HEK293 (cell line): ENCODE data around the gene AASDH.
A peak's percentile ranks its signal among the peaks of the same experiment; 100 is the strongest.

Experiments
- CTCF ChIA-PET: fragments of 350-600 bp; formaldehyde crosslinking; extraction: SDS; loops from one replicate; lab custom pipeline; 2021; ENCODE audit warnings: antibody characterized with exemption; lab: Yijun Ruan, JAX
- POLR2A ChIA-PET: fragments of 300-600 bp; formaldehyde crosslinking; extraction: SDS; loops from one replicate; lab custom pipeline; 2020; ENCODE audit warnings: antibody characterized with exemption, inconsistent platforms; lab: Yijun Ruan, JAX
- H3K27ac ChIP-seq: fragments of 200-500 bp; sonication (Bioruptor generic); 2 replicates; pipeline ENCODE4 v1.5.1; 2014; ENCODE audit warnings: low read depth, low read length, control low read depth, inconsistent platforms; ENCODE audit errors: extremely low read depth
- H3K36me3 ChIP-seq, 2 experiments: fragments of 200-500 bp in 1 of 2; sonication (Bioruptor generic) in 1 of 2; 1 replicate in 1 of 2; 2 replicates in 1 of 2; pipeline ENCODE4 v1.5.1; 2014 to 2017; ENCODE audit warnings: inconsistent platforms in 2 of 2, low read length in 2 of 2; ENCODE audit not compliant: control insufficient read depth in 2 of 2, insufficient read depth in 1 of 2
- H3K4me1 ChIP-seq: fragments of 200-500 bp; sonication (Bioruptor generic); 2 replicates; pipeline ENCODE4 v1.5.1; 2014; ENCODE audit warnings: mild to moderate bottlenecking, low read length, inconsistent platforms; ENCODE audit not compliant: control insufficient read depth, insufficient read depth
- H3K4me3 ChIP-seq: 2 replicates; pipeline ENCODE4 v1.5.1; 2011; ENCODE audit warnings: low read depth, mild to moderate bottlenecking, control low read depth, low read length, moderate library complexity
- H3K9me3 ChIP-seq: fragments of 200-500 bp; sonication (Bioruptor generic); 2 replicates; pipeline ENCODE4 v1.5.1; 2014; ENCODE audit warnings: low read depth, low read length, inconsistent platforms; ENCODE audit not compliant: control insufficient read depth, insufficient read depth
- EGR2 ChIP-seq: fragments of 450-650 bp; formaldehyde crosslinking; IDR thresholded peaks from 2 replicates; pipeline ENCODE4 v1.5.1; 2016; ENCODE audit warnings: low read depth, missing biosample characterization, missing genetic modification characterization
- HOXC10 ChIP-seq: sonication (generic); formaldehyde crosslinking; IDR thresholded peaks from 2 replicates; pipeline ENCODE4 v1.8.1; 2023; ENCODE audit warnings: mild to moderate bottlenecking, missing genetic modification reagents
- KLF7 ChIP-seq: fragments of 450-650 bp; formaldehyde crosslinking; IDR thresholded peaks from 2 replicates; pipeline ENCODE4 v1.5.1; 2016; ENCODE audit warnings: missing biosample characterization, missing genetic modification characterization, borderline replicate concordance
- ZBTB1 ChIP-seq: fragments of 450-650 bp; formaldehyde crosslinking; IDR thresholded peaks from 2 replicates; pipeline ENCODE4 v1.5.1; 2016; ENCODE audit warnings: missing biosample characterization, missing genetic modification characterization
- ZBTB6 ChIP-seq: fragments of 450-650 bp; formaldehyde crosslinking; IDR thresholded peaks from 2 replicates; pipeline ENCODE4 v1.5.1; 2017; ENCODE audit warnings: missing biosample characterization, missing genetic modification characterization
- ZEB2 ChIP-seq: fragments of 450-650 bp; formaldehyde crosslinking; IDR thresholded peaks from 2 replicates; pipeline ENCODE4 v1.5.1; 2016; ENCODE audit warnings: missing biosample characterization, missing genetic modification characterization
- ZNF132 ChIP-seq: fragments of 450-650 bp; formaldehyde crosslinking; IDR thresholded peaks from 2 replicates; pipeline ENCODE4 v1.5.1; 2017; ENCODE audit warnings: missing biosample characterization, missing genetic modification characterization, borderline replicate concordance
- ZNF148 ChIP-seq: fragments of 450-650 bp; formaldehyde crosslinking; IDR thresholded peaks from 2 replicates; pipeline ENCODE4 v1.5.0; 2017; ENCODE audit warnings: missing biosample characterization, missing genetic modification characterization, borderline replicate concordance
- ZNF280C ChIP-seq: fragments of 450-650 bp; formaldehyde crosslinking; IDR thresholded peaks from 2 replicates; pipeline ENCODE4 v1.5.1; 2016; ENCODE audit warnings: missing biosample characterization, missing genetic modification characterization
- ZNF302 ChIP-seq: fragments of 450-650 bp; formaldehyde crosslinking; IDR thresholded peaks from 2 replicates; pipeline ENCODE4 v1.5.1; 2016; ENCODE audit warnings: missing biosample characterization, missing genetic modification characterization, low read depth
- ZNF48 ChIP-seq: fragments of 450-650 bp; formaldehyde crosslinking; IDR thresholded peaks from 2 replicates; pipeline ENCODE4 v1.5.1; 2016; ENCODE audit warnings: missing biosample characterization, missing genetic modification characterization
- ZNF501 ChIP-seq: fragments of 450-650 bp; formaldehyde crosslinking; IDR thresholded peaks from 2 replicates; pipeline ENCODE4 v1.5.1; 2016; ENCODE audit warnings: missing biosample characterization, missing genetic modification characterization
- ZNF580 ChIP-seq: fragments of 450-650 bp; formaldehyde crosslinking; IDR thresholded peaks from 2 replicates; pipeline ENCODE4 v1.5.1; 2016; ENCODE audit warnings: missing biosample characterization, missing genetic modification characterization
- ZNF677 ChIP-seq: fragments of 450-650 bp; IDR thresholded peaks from 2 replicates; pipeline ENCODE4 v1.5.0; 2018; ENCODE audit warnings: missing biosample characterization, mild to moderate bottlenecking, missing genetic modification characterization, moderate library complexity
- ZSCAN30 ChIP-seq: fragments of 450-650 bp; IDR thresholded peaks from 2 replicates; pipeline ENCODE4 v1.5.1; 2018; ENCODE audit warnings: missing biosample characterization, mild to moderate bottlenecking, missing genetic modification characterization, moderate library complexity
- TF ChIP-seq, protein P1 (sequence below): fragments of 450-650 bp; formaldehyde crosslinking; IDR thresholded peaks from 2 replicates; pipeline ENCODE4 v1.5.1; 2016; ENCODE audit warnings: missing biosample characterization, missing genetic modification characterization, low read depth
- TF ChIP-seq, protein P2 (sequence below): fragments of 450-650 bp; formaldehyde crosslinking; IDR thresholded peaks from 2 replicates; pipeline ENCODE4 v1.5.1; 2016; ENCODE audit warnings: missing biosample characterization, missing genetic modification characterization
- TF ChIP-seq, protein P3 (sequence below): sonication (generic); formaldehyde crosslinking; IDR thresholded peaks from 2 replicates; pipeline ENCODE4 v1.8.1; 2022; ENCODE audit warnings: mild to moderate bottlenecking, moderate library complexity, missing genetic modification reagents

AASDH gene

GRCh38 chr4:56315041-56315440 is 72.2 kb downstream of the AASDH start (continued):
- TF ChIP-seq, protein P1, sequence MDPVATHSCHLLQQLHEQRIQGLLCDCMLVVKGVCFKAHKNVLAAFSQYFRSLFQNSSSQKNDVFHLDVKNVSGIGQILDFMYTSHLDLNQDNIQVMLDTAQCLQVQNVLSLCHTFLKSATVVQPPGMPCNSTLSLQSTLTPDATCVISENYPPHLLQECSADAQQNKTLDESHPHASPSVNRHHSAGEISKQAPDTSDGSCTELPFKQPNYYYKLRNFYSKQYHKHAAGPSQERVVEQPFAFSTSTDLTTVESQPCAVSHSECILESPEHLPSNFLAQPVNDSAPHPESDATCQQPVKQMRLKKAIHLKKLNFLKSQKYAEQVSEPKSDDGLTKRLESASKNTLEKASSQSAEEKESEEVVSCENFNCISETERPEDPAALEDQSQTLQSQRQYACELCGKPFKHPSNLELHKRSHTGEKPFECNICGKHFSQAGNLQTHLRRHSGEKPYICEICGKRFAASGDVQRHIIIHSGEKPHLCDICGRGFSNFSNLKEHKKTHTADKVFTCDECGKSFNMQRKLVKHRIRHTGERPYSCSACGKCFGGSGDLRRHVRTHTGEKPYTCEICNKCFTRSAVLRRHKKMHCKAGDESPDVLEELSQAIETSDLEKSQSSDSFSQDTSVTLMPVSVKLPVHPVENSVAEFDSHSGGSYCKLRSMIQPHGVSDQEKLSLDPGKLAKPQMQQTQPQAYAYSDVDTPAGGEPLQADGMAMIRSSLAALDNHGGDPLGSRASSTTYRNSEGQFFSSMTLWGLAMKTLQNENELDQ (tag by site-specific recombination) = no peak
- no peak for TF ChIP-seq ZNF580 (tag by site-specific recombination)
- no peak for TF ChIP-seq ZNF302 (tag by site-specific recombination)
- TF ChIP-seq HOXC10 (CRISPR knock-in tag) = no peak
- no peak for TF ChIP-seq ZNF148
- TF ChIP-seq ZSCAN30 (tag by site-specific recombination) = no peak
- TF ChIP-seq ZNF677 (tag by site-specific recombination) = no peak
- no peak for TF ChIP-seq ZBTB6 (tag by site-specific recombination)
- TF ChIP-seq, protein P2, sequence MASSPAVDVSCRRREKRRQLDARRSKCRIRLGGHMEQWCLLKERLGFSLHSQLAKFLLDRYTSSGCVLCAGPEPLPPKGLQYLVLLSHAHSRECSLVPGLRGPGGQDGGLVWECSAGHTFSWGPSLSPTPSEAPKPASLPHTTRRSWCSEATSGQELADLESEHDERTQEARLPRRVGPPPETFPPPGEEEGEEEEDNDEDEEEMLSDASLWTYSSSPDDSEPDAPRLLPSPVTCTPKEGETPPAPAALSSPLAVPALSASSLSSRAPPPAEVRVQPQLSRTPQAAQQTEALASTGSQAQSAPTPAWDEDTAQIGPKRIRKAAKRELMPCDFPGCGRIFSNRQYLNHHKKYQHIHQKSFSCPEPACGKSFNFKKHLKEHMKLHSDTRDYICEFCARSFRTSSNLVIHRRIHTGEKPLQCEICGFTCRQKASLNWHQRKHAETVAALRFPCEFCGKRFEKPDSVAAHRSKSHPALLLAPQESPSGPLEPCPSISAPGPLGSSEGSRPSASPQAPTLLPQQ (tag by site-specific recombination) = no peak

DNA sequence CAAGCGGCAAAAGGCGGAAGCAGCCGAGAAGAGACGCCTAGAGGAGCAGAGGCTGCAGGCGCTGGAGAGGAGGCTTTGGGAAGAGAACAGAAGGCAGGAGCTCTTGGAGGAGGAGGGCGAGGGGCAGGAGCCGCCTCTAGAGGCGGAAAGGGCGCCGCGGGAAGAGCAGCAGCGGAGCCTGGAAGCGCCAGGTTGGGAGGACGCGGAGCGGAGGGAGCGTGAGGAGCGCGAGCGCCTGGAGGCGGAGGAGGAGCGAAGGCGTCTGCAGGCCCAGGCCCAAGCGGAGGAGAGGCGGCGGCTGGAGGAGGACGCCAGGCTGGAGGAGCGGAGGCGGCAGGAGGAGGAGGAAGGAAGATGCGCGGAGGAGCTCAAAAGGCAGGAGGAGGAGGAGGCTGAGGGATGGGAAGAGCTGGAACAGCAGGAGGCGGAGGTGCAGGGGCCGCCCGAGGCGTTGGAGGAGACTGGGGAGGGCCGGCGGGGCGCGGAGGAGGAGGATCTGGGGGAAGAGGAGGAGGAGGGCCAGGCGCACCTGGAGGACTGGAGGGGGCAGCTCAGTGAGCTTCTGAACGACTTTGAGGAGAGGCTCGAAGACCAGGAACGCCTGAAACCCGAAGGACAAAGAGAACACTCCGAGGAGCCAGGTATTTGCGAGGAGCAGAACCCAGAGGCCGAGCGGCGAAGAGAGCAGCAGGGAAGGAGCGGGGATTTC is 72.9 kb downstream of the AASDH start:
- TF ChIP-seq EGR2 (tag by site-specific recombination) = peak; percentile 27; the same call in 1 of the 2 replicates
- no peak for TF ChIP-seq ZNF48 (tag by site-specific recombination)
- no peak for TF ChIP-seq KLF7
- no peak for TF ChIP-seq ZNF501 (tag by site-specific recombination)
- CTCF ChIA-PET = no interaction called here

GRCh38 chr4:56313132-56313531 is 74.2 kb downstream of the AASDH start:
- CTCF ChIA-PET = no interaction called here
- Histone ChIP-seq H3K4me3 (no peak overlapping the region), H3K27ac (no peak overlapping the region), H3K4me1 (no peaks in the 10 kb centered on the region), H3K9me3 (no peaks in the 10 kb centered on the region), H3K36me3 (peaks cover 0 to 15% of the 10 kb centered on the region in 2 experiments; a peak in 1 of 3 replicates)
- POLR2A ChIA-PET = no interaction called here
- TF ChIP-seq ZEB2 (tag by site-specific recombination) (no peak), ZNF132 (tag by site-specific recombination) (no peak), ZNF280C (no peak), ZBTB1 (tag by site-specific recombination) (no peak)
- TF ChIP-seq, protein P3, sequence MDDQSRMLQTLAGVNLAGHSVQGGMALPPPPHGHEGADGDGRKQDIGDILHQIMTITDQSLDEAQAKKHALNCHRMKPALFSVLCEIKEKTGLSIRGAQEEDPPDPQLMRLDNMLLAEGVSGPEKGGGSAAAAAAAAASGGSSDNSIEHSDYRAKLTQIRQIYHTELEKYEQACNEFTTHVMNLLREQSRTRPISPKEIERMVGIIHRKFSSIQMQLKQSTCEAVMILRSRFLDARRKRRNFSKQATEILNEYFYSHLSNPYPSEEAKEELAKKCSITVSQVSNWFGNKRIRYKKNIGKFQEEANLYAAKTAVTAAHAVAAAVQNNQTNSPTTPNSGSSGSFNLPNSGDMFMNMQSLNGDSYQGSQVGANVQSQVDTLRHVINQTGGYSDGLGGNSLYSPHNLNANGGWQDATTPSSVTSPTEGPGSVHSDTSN (CRISPR knock-in tag) = no peak

More for the DNA sequence above, 72.9 kb downstream of the AASDH start:
- no peaks in the 10 kb centered on the region for H3K9me3 ChIP-seq
- H3K36me3 ChIP-seq = peaks cover 0 to 15% of the 10 kb centered on the region in 2 experiments; a peak in 1 of 3 replicates
- no peaks in the 10 kb centered on the region for H3K4me1 ChIP-seq
- H3K27ac ChIP-seq = no peak overlapping the region
- H3K4me3 ChIP-seq = no peak overlapping the region
- POLR2A ChIA-PET = no interaction called here
